OCI-LY1 (cell line): ENCODE measurements around the gene MED14.

Experiments
- CTCF ChIP-seq: fragments of 200-600 bp; sonication (generic), shearing (Covaris generic); IDR thresholded peaks from 2 replicates; pipeline ENCODE4 v1.5.1; 2017; ENCODE audit warnings: mild to moderate bottlenecking, antibody characterized with exemption, low read length, moderate library complexity, mixed read lengths
- EZH2 ChIP-seq: fragments of 200-600 bp; sonication (generic), shearing (Covaris generic); IDR thresholded peaks from 2 replicates; pipeline ENCODE4 v1.8.0; 2017; ENCODE audit warnings: borderline replicate concordance, mixed run types, mild to moderate bottlenecking, antibody characterized with exemption, low read length, moderate library complexity, mixed read lengths

DNA sequence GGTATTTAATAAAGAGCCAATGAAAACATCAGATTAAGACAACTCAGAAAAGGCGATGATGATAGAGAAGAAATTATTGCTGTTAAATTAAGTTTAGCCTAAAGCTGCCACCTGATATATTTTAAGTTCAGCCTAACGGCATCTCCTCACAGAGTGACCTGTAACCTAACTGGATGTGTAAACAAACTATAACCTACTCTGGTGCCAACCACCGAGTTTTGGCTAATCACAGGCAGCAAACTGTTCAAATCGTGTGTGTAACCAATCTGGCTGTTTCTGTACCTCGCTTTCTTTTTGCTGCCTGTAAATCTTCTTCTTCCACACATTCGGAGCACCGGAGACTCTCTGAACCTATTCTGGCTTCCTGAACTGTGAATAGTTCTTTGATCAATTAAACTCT, 37.8 kb upstream of the MED14 start:
- TF ChIP-seq CTCF (no peak), EZH2 (no peak)
